K562 (cell line): ENCODE results near the gene SLC35G6. TPM values are rescaled to one million over a fixed set of nuclear protein-coding genes. Genes with fewer than 3 reads are reported as not detected.

Experiments used
- CBFA2T2 ChIP-seq: fragments of 450-650 bp; conservative IDR thresholded peaks from 2 replicates; pipeline ENCODE4 v1.6.1; 2017; ENCODE audit warnings: mild to moderate bottlenecking
- CBFA2T3 ChIP-seq: fragments of 450-650 bp; IDR thresholded peaks from 2 replicates; pipeline ENCODE4 v1.6.1; 2017
- CREM ChIP-seq: IDR thresholded peaks from 2 replicates; pipeline ENCODE4 v1.6.1; 2014; ENCODE audit warnings: antibody characterized with exemption, low read depth
- ESRRB ChIP-seq: fragments of 250-450 bp; sonication (Bioruptor Pico); IDR thresholded peaks from 2 replicates; pipeline ENCODE4 v1.5.0; 2020; ENCODE audit warnings: mild to moderate bottlenecking, moderate library complexity, borderline replicate concordance
- KLF16 ChIP-seq: IDR thresholded peaks from 2 replicates; pipeline ENCODE4 v1.6.1; 2016; ENCODE audit warnings: antibody characterized with exemption
- MBD1 ChIP-seq: fragments of 250-450 bp; sonication (Bioruptor Pico); IDR thresholded peaks from 2 replicates; pipeline ENCODE4 v1.8.0; 2022; ENCODE audit warnings: inconsistent platforms
- MEIS2 ChIP-seq: fragments of 450-650 bp; IDR thresholded peaks from 2 replicates; pipeline ENCODE4 v1.6.1; 2014; ENCODE audit warnings: mild to moderate bottlenecking; ENCODE audit not compliant: partially characterized antibody
- MLX ChIP-seq, 2 experiments: fragments of 450-650 bp in 1 of 2; sonication (generic) in 1 of 2; formaldehyde crosslinking; conservative IDR thresholded peaks; 2 replicates each; pipeline versions ENCODE4 v1.4.0 to v1.8.1; 2020 to 2022; ENCODE audit warnings: mild to moderate bottlenecking in 1 of 2, missing genetic modification reagents in 1 of 2
- NFRKB ChIP-seq: fragments of 450-650 bp; IDR thresholded peaks from 2 replicates; pipeline ENCODE4 v1.6.1; 2016; ENCODE audit warnings: low read depth
- NR0B1 ChIP-seq: fragments of 450-650 bp; IDR thresholded peaks from one replicate; pipeline ENCODE4 v1.6.1; 2018; ENCODE audit warnings: mild to moderate bottlenecking, moderate library complexity; ENCODE audit not compliant: partially characterized antibody
- SNRNP70 ChIP-seq: fragments of 200-400 bp; formaldehyde crosslinking; optimal IDR thresholded peaks from 2 replicates; pipeline ENCODE3; 2017; ENCODE audit warnings: low read depth, low read length
- SREBF1 ChIP-seq: fragments of 150-350 bp; IDR thresholded peaks from 2 replicates; pipeline ENCODE4 v1.6.1; 2014; ENCODE audit warnings: antibody characterized with exemption, low read depth, low read length, borderline replicate concordance
- SRSF1 ChIP-seq: fragments of 200-400 bp; formaldehyde crosslinking; IDR thresholded peaks from 2 replicates; pipeline ENCODE4 v1.6.1; 2017; ENCODE audit warnings: mild to moderate bottlenecking, low read depth, low read length, moderate library complexity
- SUPT5H ChIP-seq: fragments of 450-650 bp; IDR thresholded peaks from 2 replicates; pipeline ENCODE4 v1.6.1; 2016
- TARDBP ChIP-seq: fragments of 450-650 bp; IDR thresholded peaks from 2 replicates; pipeline ENCODE4 v1.6.1; 2016
- TCF3 ChIP-seq: sonication (generic); formaldehyde crosslinking; IDR thresholded peaks from 2 replicates; pipeline ENCODE4 v1.4.0; 2020; ENCODE audit warnings: mild to moderate bottlenecking, missing genetic modification reagents
- THRA ChIP-seq: fragments of 450-650 bp; IDR thresholded peaks from 2 replicates; pipeline ENCODE4 v1.6.1; 2017; ENCODE audit warnings: mild to moderate bottlenecking, moderate library complexity
- ZNF274 ChIP-seq: IDR thresholded peaks from 2 replicates; pipeline ENCODE4 v1.6.1; 2011; ENCODE audit warnings: low read depth, mild to moderate bottlenecking, low read length, moderate library complexity, borderline replicate concordance
- ZNF282 ChIP-seq: sonication (generic); formaldehyde crosslinking; IDR thresholded peaks from 2 replicates; pipeline ENCODE4 v1.8.1; 2023; ENCODE audit warnings: missing genetic modification reagents
- ZNF518B ChIP-seq: fragments of 250-450 bp; sonication (Bioruptor Pico); IDR thresholded peaks from 2 replicates; pipeline ENCODE4 v1.5.0; 2021; ENCODE audit warnings: mild to moderate bottlenecking, moderate library complexity
- polyA plus RNA-seq, 8 experiments: library from polyadenylated mRNA; depleted of rRNA in 4 of 8; stranded (reverse) in 5 of 8; unstranded in 3 of 8; fragments of >200 nt; fragmentation: Nextera tagmentation in 2 of 8; fragmentation: Illumina TruSeq in 1 of 8; extraction: Ambion mirVana in 2 of 8; extraction: Trizol in 1 of 8; gene quantifications; 2 replicates each; pipeline versions ENCODE4 v1.2.1 to v1.2.3, GENCODE V29; 2011 to 2014; ENCODE audit warnings: inconsistent platforms in 1 of 8, missing spikeins in 1 of 8
- total RNA-seq, 7 experiments: library from RNA; depleted of rRNA in 6 of 7; stranded (reverse); fragments of >200 nt in 6 of 7; fragmentation: Illumina TruSeq in 2 of 7; extraction: Trizol in 2 of 7; gene quantifications; 2 replicates each; pipeline versions ENCODE4 v1.2.1 to v1.2.3, GENCODE V29; 2011 to 2021; ENCODE audit warnings: low replicate concordance in 1 of 7

The SLC35G6 gene
- total and polyA plus RNA-seq, 9 of the 15 experiments (the other 6 are each of a cell fraction or from before 2014, with no cell fraction given) = not detected

- TF ChIP-seq TARDBP (no peak), MLX (CRISPR knock-in tag; conservative IDR thresholded peaks at IDR 0.05) (0 out of 4 replicates have a peak, but pooled peaks of 1 of the 2 experiments have one; percentile 69), MBD1 (CRISPR knock-in tag) (no peak), CREM (peak; percentile 64), KLF16 (no peak), SUPT5H (peak; percentile 100), SREBF1 (no peak), NR0B1 (no peak), ZNF518B (CRISPR knock-in tag) (no peak), NFRKB (peak; percentile 69; the same call in 1 of the 2 replicates), CBFA2T2 (no peak), TCF3 (CRISPR knock-in tag) (0 out of 2 replicates have a peak, but pooled peaks have one; percentile 15), ZNF274 (no peak; the same call in 1 of the 2 replicates), THRA (no peak), CBFA2T3 (peak; percentile 3; the same call in 1 of the 2 replicates), ESRRB (CRISPR knock-in tag) (no peak), ZNF282 (CRISPR knock-in tag) (no peak), MEIS2 (peak; percentile 87), SRSF1 (0 out of 2 replicates have a peak, but pooled peaks have one; percentile 9), SNRNP70 (no peak)
Observed at GRCh38 chr17:7484067-7484918, 3.0 kb downstream of the SLC35G6 start, which contains the start of gene POLR2A (continued).
